ENCODE data around the gene TMEM255A.

Gene TMEM255A

DNA sequence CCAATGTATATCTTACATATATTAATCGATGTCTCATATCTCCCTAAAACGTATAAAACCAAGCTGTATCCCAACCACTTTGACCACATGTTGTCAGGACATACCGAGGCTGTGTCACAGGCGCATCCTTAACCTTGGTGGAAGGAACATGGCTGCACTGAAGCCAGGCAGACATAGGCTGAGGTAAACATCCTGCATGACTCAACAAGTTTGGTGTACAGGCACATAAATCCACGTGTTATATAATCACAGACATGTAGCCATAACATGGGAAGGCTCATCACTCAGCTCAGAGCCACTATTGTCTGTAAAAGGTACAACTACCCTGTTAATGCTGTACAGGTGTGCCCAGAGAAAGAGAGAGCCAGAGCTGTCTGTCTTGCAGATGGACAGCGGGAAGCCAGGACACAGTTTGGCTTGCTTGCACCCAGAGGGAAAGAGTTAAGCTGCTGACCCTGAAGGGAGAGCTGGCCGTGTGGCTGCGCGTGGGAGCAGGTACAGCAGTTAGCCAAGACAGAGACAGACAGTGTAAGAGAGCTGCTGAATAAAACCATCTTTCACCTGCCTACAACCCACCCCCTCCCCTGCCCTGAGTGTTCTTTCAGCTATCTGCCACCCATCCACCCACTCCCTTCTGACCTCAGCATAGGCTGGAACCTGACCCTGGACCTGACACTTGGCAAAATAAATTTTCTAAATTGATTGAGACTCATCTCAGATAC lies 82.9 kb downstream of the TMEM255A start:
- H3K27ac ChIP-seq (ENCODE audit: low read length): no peak overlapping the region
- H3K4me3 ChIP-seq (ENCODE audit: low read depth in 1 of 2, low read length in 2 of 2): no peak overlapping the region
- H3K36me3 ChIP-seq (ENCODE audit: control insufficient read depth in 1 of 2, insufficient read depth in 2 of 2, low read length in 2 of 2): no peaks in the 10 kb centered on the region
- no peaks in the 10 kb centered on the region for H3K27me3 ChIP-seq (ENCODE audit: low read depth, low read length)
- no peaks in the 10 kb centered on the region for H3K9me3 ChIP-seq (ENCODE audit: control insufficient read depth in 1 of 2, low read length in 2 of 2)
- no peaks in the 10 kb centered on the region for H3K4me1 ChIP-seq (ENCODE audit: control insufficient read depth in 1 of 2, insufficient read depth in 2 of 2, low read length in 2 of 2)

- Histone ChIP-seq H3K4me1 (ENCODE audit: control insufficient read depth in 1 of 2, insufficient read depth in 2 of 2, low read length in 2 of 2) (no peaks in the 10 kb centered on the region), H3K36me3 (ENCODE audit: control insufficient read depth in 1 of 2, insufficient read depth in 2 of 2, low read length in 2 of 2) (no peaks in the 10 kb centered on the region), H3K27ac (ENCODE audit: low read length) (no peak overlapping the region), H3K9me3 (ENCODE audit: control insufficient read depth in 1 of 2, low read length in 2 of 2) (no peaks in the 10 kb centered on the region), H3K4me3 (ENCODE audit: low read depth in 1 of 2, low read length in 2 of 2) (no peak overlapping the region), H3K27me3 (ENCODE audit: low read depth, low read length) (no peaks in the 10 kb centered on the region)
Observed at GRCh38 chrX:120224388-120224787, 86.9 kb downstream of the TMEM255A start.

GRCh38 chrX:120223374-120223773 lies 87.9 kb downstream of the TMEM255A start:
- no peaks in the 10 kb centered on the region for H3K36me3 ChIP-seq (ENCODE audit: control insufficient read depth in 1 of 2, insufficient read depth in 2 of 2, low read length in 2 of 2)
- no peak overlapping the region for H3K27ac ChIP-seq (ENCODE audit: low read length)
- no peak overlapping the region for H3K4me3 ChIP-seq (ENCODE audit: low read depth in 1 of 2, low read length in 2 of 2)
- H3K27me3 ChIP-seq (ENCODE audit: low read depth, low read length): no peaks in the 10 kb centered on the region
- H3K9me3 ChIP-seq (ENCODE audit: control insufficient read depth in 1 of 2, low read length in 2 of 2): no peaks in the 10 kb centered on the region
- no peaks in the 10 kb centered on the region for H3K4me1 ChIP-seq (ENCODE audit: control insufficient read depth in 1 of 2, insufficient read depth in 2 of 2, low read length in 2 of 2)

- Histone ChIP-seq H3K27me3 (ENCODE audit: low read depth, low read length) (no peaks in the 10 kb centered on the region), H3K4me1 (ENCODE audit: control insufficient read depth in 1 of 2, insufficient read depth in 2 of 2, low read length in 2 of 2) (no peaks in the 10 kb centered on the region), H3K27ac (ENCODE audit: low read length) (no peak overlapping the region), H3K9me3 (ENCODE audit: control insufficient read depth in 1 of 2, low read length in 2 of 2) (no peaks in the 10 kb centered on the region), H3K36me3 (ENCODE audit: control insufficient read depth in 1 of 2, insufficient read depth in 2 of 2, low read length in 2 of 2) (no peaks in the 10 kb centered on the region), H3K4me3 (ENCODE audit: low read depth in 1 of 2, low read length in 2 of 2) (no peak overlapping the region)
Observed at GRCh38 chrX:120213438-120214265, 97.6 kb downstream of the TMEM255A start.

All from muscle layer of duodenum (tissue), 2 donors.